ENCODE measurements around the gene ACTR5. TPM values are rescaled to one million over a fixed set of nuclear protein-coding genes. Genes with fewer than 3 reads are reported as not detected.

Gene ACTR5
- total and polyA plus RNA-seq, 4 donors, result 1.9 to 5.4 (median 4.0) TPM

- no peak for TF ChIP-seq FOXA1 (IDR thresholded peaks at IDR 0.05)
- no peak for TF ChIP-seq FOXA2 (IDR thresholded peaks at IDR 0.05)
- no peak for TF ChIP-seq GABPA (IDR thresholded peaks at IDR 0.05 in 1 of 2, conservative IDR thresholded peaks at IDR 0.05 in 1 of 2)
- TF ChIP-seq HNF4A (conservative IDR thresholded peaks at IDR 0.05), result no peak
- no peak for TF ChIP-seq JUND (IDR thresholded peaks at IDR 0.05)
Measured at GRCh38 chr20:38727607-38728190, 20.6 kb upstream of the ACTR5 start (continued).

DNA sequence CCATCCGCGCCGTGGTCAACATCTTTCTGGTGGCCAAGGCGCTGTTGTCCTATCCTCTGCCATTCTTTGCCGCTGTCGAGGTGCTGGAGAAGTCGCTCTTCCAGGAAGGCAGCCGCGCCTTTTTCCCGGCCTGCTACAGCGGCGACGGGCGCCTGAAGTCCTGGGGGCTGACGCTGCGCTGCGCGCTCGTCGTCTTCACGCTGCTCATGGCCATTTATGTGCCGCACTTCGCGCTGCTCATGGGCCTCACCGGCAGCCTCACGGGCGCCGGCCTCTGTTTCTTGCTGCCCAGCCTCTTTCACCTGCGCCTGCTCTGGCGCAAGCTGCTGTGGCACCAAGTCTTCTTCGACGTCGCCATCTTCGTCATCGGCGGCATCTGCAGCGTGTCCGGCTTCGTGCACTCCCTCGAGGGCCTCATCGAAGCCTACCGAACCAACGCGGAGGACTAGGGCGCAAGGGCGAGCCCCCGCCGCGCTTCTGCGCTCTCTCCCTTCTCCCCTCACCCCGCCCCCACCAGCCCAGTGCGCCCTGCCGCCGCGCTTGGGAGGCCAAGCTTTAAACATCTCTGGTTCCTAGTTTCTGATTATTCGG lies 20.0 kb upstream of the ACTR5 start:
- H3K36me3 ChIP-seq (ENCODE audit: control insufficient read depth in 4 of 4, insufficient read depth in 3 of 4, low read depth in 1 of 4, low read length in 3 of 4), result no peaks in the 10 kb centered on the region
- no peaks in the 10 kb centered on the region for H3K9me3 ChIP-seq (ENCODE audit: control insufficient read depth in 4 of 4, low read length in 3 of 4)
- WGBS, result 5% methylated on average over 56 of the region's 56 CpGs
- H3K27me3 ChIP-seq (ENCODE audit: control insufficient read depth in 4 of 4, insufficient read depth in 4 of 4, low read length in 3 of 4), result peaks cover 12 to 42% (median 26%) of the 10 kb centered on the region in 4 donors
- no peak overlapping the region for H3K27ac ChIP-seq (ENCODE audit: low read depth in 1 of 2, low read length in 2 of 2)
- no peak for DNase-seq (ENCODE audit: low spot score)
- H3K4me3 ChIP-seq (ENCODE audit: low read depth in 1 of 3, low read length in 3 of 3), result no peak overlapping the region
- TF ChIP-seq SP1 (IDR thresholded peaks at IDR 0.05), result no peak
- TF ChIP-seq JUND (IDR thresholded peaks at IDR 0.05), result no peak
- no peak for TF ChIP-seq RXRA (IDR thresholded peaks at IDR 0.05)
- TF ChIP-seq RAD21 (IDR thresholded peaks at IDR 0.05), result no peak
- TF ChIP-seq FOXA1 (IDR thresholded peaks at IDR 0.05), result no peak
- no peak for TF ChIP-seq HNF4A (conservative IDR thresholded peaks at IDR 0.05)
- TF ChIP-seq MAX (IDR thresholded peaks at IDR 0.05), result no peak
- TF ChIP-seq, protein P1, sequence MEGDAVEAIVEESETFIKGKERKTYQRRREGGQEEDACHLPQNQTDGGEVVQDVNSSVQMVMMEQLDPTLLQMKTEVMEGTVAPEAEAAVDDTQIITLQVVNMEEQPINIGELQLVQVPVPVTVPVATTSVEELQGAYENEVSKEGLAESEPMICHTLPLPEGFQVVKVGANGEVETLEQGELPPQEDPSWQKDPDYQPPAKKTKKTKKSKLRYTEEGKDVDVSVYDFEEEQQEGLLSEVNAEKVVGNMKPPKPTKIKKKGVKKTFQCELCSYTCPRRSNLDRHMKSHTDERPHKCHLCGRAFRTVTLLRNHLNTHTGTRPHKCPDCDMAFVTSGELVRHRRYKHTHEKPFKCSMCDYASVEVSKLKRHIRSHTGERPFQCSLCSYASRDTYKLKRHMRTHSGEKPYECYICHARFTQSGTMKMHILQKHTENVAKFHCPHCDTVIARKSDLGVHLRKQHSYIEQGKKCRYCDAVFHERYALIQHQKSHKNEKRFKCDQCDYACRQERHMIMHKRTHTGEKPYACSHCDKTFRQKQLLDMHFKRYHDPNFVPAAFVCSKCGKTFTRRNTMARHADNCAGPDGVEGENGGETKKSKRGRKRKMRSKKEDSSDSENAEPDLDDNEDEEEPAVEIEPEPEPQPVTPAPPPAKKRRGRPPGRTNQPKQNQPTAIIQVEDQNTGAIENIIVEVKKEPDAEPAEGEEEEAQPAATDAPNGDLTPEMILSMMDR (IDR thresholded peaks at IDR 0.05; ENCODE audit: low read depth, low read length, missing input control), result no peak
- TF ChIP-seq, protein P2, sequence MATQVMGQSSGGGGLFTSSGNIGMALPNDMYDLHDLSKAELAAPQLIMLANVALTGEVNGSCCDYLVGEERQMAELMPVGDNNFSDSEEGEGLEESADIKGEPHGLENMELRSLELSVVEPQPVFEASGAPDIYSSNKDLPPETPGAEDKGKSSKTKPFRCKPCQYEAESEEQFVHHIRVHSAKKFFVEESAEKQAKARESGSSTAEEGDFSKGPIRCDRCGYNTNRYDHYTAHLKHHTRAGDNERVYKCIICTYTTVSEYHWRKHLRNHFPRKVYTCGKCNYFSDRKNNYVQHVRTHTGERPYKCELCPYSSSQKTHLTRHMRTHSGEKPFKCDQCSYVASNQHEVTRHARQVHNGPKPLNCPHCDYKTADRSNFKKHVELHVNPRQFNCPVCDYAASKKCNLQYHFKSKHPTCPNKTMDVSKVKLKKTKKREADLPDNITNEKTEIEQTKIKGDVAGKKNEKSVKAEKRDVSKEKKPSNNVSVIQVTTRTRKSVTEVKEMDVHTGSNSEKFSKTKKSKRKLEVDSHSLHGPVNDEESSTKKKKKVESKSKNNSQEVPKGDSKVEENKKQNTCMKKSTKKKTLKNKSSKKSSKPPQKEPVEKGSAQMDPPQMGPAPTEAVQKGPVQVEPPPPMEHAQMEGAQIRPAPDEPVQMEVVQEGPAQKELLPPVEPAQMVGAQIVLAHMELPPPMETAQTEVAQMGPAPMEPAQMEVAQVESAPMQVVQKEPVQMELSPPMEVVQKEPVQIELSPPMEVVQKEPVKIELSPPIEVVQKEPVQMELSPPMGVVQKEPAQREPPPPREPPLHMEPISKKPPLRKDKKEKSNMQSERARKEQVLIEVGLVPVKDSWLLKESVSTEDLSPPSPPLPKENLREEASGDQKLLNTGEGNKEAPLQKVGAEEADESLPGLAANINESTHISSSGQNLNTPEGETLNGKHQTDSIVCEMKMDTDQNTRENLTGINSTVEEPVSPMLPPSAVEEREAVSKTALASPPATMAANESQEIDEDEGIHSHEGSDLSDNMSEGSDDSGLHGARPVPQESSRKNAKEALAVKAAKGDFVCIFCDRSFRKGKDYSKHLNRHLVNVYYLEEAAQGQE (IDR thresholded peaks at IDR 0.05), result no peak
- TF ChIP-seq GABPA (IDR thresholded peaks at IDR 0.05 in 1 of 2, conservative IDR thresholded peaks at IDR 0.05 in 1 of 2), result no peak
- TF ChIP-seq YY1 (IDR thresholded peaks at IDR 0.05), result no peak
- TF ChIP-seq FOXA2 (IDR thresholded peaks at IDR 0.05), result no peak
- no peak for TF ChIP-seq TAF1 (conservative IDR thresholded peaks at IDR 0.05)
- TF ChIP-seq, protein P3, sequence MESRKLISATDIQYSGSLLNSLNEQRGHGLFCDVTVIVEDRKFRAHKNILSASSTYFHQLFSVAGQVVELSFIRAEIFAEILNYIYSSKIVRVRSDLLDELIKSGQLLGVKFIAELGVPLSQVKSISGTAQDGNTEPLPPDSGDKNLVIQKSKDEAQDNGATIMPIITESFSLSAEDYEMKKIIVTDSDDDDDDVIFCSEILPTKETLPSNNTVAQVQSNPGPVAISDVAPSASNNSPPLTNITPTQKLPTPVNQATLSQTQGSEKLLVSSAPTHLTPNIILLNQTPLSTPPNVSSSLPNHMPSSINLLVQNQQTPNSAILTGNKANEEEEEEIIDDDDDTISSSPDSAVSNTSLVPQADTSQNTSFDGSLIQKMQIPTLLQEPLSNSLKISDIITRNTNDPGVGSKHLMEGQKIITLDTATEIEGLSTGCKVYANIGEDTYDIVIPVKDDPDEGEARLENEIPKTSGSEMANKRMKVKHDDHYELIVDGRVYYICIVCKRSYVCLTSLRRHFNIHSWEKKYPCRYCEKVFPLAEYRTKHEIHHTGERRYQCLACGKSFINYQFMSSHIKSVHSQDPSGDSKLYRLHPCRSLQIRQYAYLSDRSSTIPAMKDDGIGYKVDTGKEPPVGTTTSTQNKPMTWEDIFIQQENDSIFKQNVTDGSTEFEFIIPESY (IDR thresholded peaks at IDR 0.05), result no peak
- peaks cover 6 to 28% (median 9%) of the 10 kb centered on the region in 4 donors for H3K4me1 ChIP-seq (ENCODE audit: control insufficient read depth in 4 of 4, insufficient read depth in 4 of 4, low read length in 3 of 4)
- H3K9ac ChIP-seq (ENCODE audit: low read depth in 1 of 2, low read length in 2 of 2), result no peak overlapping the region

All from liver (tissue), 9 donors.